ENCODE measurements around the gene EXOSC7.

- TF ChIP-seq SUZ12 (IDR thresholded peaks at IDR 0.05; ENCODE audit: extremely low read depth, insufficient read depth, insufficient read length), result no peak
- TF ChIP-seq YY1 (IDR thresholded peaks at IDR 0.05; ENCODE audit: insufficient read depth, insufficient read length), result no peak
- no peak for TF ChIP-seq ZNF274 (IDR thresholded peaks at IDR 0.05; ENCODE audit: low read depth, low read length)
Observed at GRCh38 chr3:45008117-45008516, 32.1 kb downstream of the EXOSC7 start.
